Fibroblast of lung (primary cell): Measurements from ENCODE around the gene TFAP2D. TPM values are rescaled to one million over a fixed set of nuclear protein-coding genes. Genes with fewer than 3 reads are reported as not detected.

Experiments
- DNase-seq, 2 donors: peaks; one replicate each; pipeline versions ENCODE4 v3.0.0 to v3.0.0-alpha.2; 2010; ENCODE audit warnings: low read depth in 2 of 2
- H2AFZ ChIP-seq: 2 replicates; pipeline ENCODE4 v1.5.1; 2012; ENCODE audit warnings: low read length, control low read depth, inconsistent platforms
- H3K27ac ChIP-seq: 2 replicates; pipeline ENCODE4 v1.5.1; 2011; ENCODE audit warnings: low read length, control low read depth; ENCODE audit not compliant: insufficient read depth
- H3K27me3 ChIP-seq: 2 replicates; pipeline ENCODE4 v1.5.1; 2011; ENCODE audit warnings: mild to moderate bottlenecking, low read length; ENCODE audit not compliant: control insufficient read depth, insufficient read depth
- H3K36me3 ChIP-seq: 2 replicates; pipeline ENCODE4 v1.5.1; 2011; ENCODE audit warnings: low read length; ENCODE audit not compliant: control insufficient read depth, insufficient read depth
- H3K4me1 ChIP-seq: 2 replicates; pipeline ENCODE4 v1.5.1; 2011; ENCODE audit warnings: low read length; ENCODE audit not compliant: control insufficient read depth, insufficient read depth; ENCODE audit errors: extremely low read depth
- H3K4me2 ChIP-seq: 2 replicates; pipeline ENCODE4 v1.5.1; 2011; ENCODE audit warnings: low read length, control low read depth; ENCODE audit not compliant: insufficient read depth; ENCODE audit errors: extremely low read depth
- H3K4me3 ChIP-seq, 4 experiments: fragments of 200-600 bp in 1 of 4; sonication (generic) in 1 of 4; replicated peaks in 1 of 4; 2 replicates each; pipeline ENCODE4 v1.5.1; 2011 to 2016; ENCODE audit warnings: low read length in 4 of 4, low read depth in 3 of 4, mild to moderate bottlenecking in 3 of 4, control low read depth in 2 of 4, inconsistent platforms in 1 of 4, mixed read lengths in 1 of 4; ENCODE audit not compliant: insufficient read depth in 1 of 4; ENCODE audit errors: control extremely low read depth in 1 of 4
- H3K79me2 ChIP-seq: 2 replicates; pipeline ENCODE4 v1.5.1; 2012; ENCODE audit warnings: mild to moderate bottlenecking, low read length, inconsistent platforms; ENCODE audit not compliant: control insufficient read depth, insufficient read depth
- H3K9ac ChIP-seq: 2 replicates; pipeline ENCODE4 v1.5.1; 2011; ENCODE audit warnings: mild to moderate bottlenecking, low read length, control low read depth; ENCODE audit not compliant: insufficient read depth
- H3K9me3 ChIP-seq: 2 replicates; pipeline ENCODE4 v1.5.1; 2012; ENCODE audit warnings: low read depth, low read length; ENCODE audit not compliant: control insufficient read depth, insufficient read depth
- H4K20me1 ChIP-seq: 2 replicates; pipeline ENCODE4 v1.5.1; 2011; ENCODE audit warnings: low read length; ENCODE audit not compliant: control insufficient read depth, insufficient read depth; ENCODE audit errors: extremely low read depth
- EZH2 ChIP-seq: IDR thresholded peaks from 2 replicates; pipeline ENCODE4 v1.5.1; 2012; ENCODE audit warnings: low read length, control low read depth, mild to moderate bottlenecking; ENCODE audit errors: missing control alignments
- polyA plus RNA-seq, 2 donors: library from polyadenylated mRNA; depleted of rRNA in 1 of 2; stranded (reverse) in 1 of 2; unstranded in 1 of 2; fragments of >200 nt; gene quantifications; 2 replicates each; pipeline ENCODE4 v1.2.1, GENCODE V29; 2011 to 2012; ENCODE audit warnings: missing spikeins in 1 of 2
- total RNA-seq: library from RNA; depleted of rRNA; stranded (reverse); fragments of >200 nt; gene quantifications from 2 replicates; pipeline ENCODE4 v1.2.1, GENCODE V29; 2014
- TF ChIP-seq, protein P1 (sequence below), 2 donors: IDR thresholded peaks in 1 of 2; conservative IDR thresholded peaks in 1 of 2; 1 replicate in 1 of 2; 2 replicates in 1 of 2; pipeline ENCODE4 v1.5.1; 2011 to 2012; ENCODE audit warnings: low read length in 2 of 2, control low read depth in 1 of 2, inconsistent platforms in 1 of 2, low read depth in 1 of 2, mild to moderate bottlenecking in 1 of 2

Gene TFAP2D
- total and polyA plus RNA-seq, 2 donors (not counting 1 experiment from before 2014, with no cell fraction given), result not detected

DNA sequence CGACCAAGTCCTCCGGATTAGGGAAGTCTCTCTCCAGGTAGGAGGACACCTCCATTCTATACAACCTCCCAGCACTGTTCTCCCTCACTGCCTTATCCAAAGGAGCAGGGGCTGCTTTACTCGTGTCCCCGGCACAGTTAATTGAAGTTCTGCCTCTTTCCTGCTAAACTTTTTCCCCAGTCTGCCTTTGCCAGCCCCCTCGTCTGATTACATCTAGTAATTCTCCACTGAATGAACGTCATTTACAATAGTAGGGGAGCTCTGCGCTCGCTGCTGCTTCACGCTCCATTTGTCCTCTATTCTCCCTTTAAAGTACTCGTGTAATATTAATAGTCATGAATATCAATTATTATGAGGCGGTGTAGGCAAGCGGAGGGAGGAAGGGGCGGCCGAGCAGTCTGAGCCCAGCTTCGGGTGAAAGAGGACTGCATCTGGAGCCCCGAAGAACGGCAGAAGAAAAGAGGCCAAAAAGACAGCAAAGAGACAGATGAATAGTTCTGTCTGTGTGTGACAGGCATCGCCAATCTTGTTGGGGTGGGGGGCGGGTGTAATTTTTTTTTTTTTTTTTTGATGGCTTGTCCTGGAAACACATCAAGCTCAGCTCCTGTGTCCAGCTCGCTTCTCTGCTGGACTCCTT lies 108.2 kb downstream of the TFAP2D start:
- Histone ChIP-seq H3K4me2 (no peak overlapping the region), H3K27ac (no peak overlapping the region)

DNA sequence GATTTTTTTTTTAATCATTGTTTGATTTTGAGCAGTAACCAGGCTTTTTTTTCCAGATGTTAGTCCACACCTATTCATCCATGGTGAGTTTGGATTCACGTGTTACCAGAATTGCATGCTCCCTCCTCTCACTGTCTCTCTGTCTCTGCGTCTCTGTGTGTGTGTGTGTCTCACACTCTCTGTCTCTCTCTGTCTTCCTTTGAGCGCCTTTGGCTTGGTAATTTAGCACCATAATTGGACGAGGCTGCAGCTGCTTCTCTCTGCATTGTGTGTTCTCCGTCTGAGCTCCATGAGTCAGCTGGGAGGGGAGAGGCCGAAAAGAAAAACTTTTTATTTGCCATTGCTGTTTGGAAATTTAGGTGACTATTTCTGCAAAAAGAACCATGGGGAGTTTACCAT lies 108.8 kb downstream of the TFAP2D start:
- no peak overlapping the region for H3K27ac ChIP-seq
- no peak overlapping the region for H2AFZ ChIP-seq
- no peak overlapping the region for H3K9ac ChIP-seq
- no peak overlapping the region for H3K4me3 ChIP-seq
- no peak for TF ChIP-seq EZH2
- TF ChIP-seq, protein P1, sequence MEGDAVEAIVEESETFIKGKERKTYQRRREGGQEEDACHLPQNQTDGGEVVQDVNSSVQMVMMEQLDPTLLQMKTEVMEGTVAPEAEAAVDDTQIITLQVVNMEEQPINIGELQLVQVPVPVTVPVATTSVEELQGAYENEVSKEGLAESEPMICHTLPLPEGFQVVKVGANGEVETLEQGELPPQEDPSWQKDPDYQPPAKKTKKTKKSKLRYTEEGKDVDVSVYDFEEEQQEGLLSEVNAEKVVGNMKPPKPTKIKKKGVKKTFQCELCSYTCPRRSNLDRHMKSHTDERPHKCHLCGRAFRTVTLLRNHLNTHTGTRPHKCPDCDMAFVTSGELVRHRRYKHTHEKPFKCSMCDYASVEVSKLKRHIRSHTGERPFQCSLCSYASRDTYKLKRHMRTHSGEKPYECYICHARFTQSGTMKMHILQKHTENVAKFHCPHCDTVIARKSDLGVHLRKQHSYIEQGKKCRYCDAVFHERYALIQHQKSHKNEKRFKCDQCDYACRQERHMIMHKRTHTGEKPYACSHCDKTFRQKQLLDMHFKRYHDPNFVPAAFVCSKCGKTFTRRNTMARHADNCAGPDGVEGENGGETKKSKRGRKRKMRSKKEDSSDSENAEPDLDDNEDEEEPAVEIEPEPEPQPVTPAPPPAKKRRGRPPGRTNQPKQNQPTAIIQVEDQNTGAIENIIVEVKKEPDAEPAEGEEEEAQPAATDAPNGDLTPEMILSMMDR (conservative IDR thresholded peaks at IDR 0.05 in 1 of 2, IDR thresholded peaks at IDR 0.05 in 1 of 2; ENCODE audit: low read depth in 1 of 2, low read length in 2 of 2), result no peak
- H3K36me3 ChIP-seq, result no peaks in the 10 kb centered on the region
- H3K79me2 ChIP-seq, result no peaks in the 10 kb centered on the region
- no peaks in the 10 kb centered on the region for H3K9me3 ChIP-seq
- no peaks in the 10 kb centered on the region for H4K20me1 ChIP-seq
- H3K4me2 ChIP-seq, result no peak overlapping the region
- H3K4me1 ChIP-seq, result no peaks in the 10 kb centered on the region
- H3K27me3 ChIP-seq, result peaks cover 35% of the 10 kb centered on the region
- no peak for DNase-seq

More for the DNA sequence above, 108.2 kb downstream of the TFAP2D start:
- Histone ChIP-seq H3K9ac (no peak overlapping the region), H3K9me3 (no peaks in the 10 kb centered on the region), H2AFZ (no peak overlapping the region), H3K79me2 (no peaks in the 10 kb centered on the region), H3K36me3 (no peaks in the 10 kb centered on the region), H3K4me3 (no peak overlapping the region), H3K27me3 (peaks cover 35% of the 10 kb centered on the region), H4K20me1 (no peaks in the 10 kb centered on the region), H3K4me1 (no peaks in the 10 kb centered on the region)
- TF ChIP-seq, protein P1 (conservative IDR thresholded peaks at IDR 0.05 in 1 of 2, IDR thresholded peaks at IDR 0.05 in 1 of 2; ENCODE audit: low read depth in 1 of 2, low read length in 2 of 2), result no peak
- no peak for TF ChIP-seq EZH2
- DNase-seq, result no peak

Other genes with a start within 250 kb of the TFAP2D start
- gene TFAP2B, start 105.3 kb downstream of the TFAP2D start, total RNA-seq, result not detected in 2 replicates
- gene TFAP2B, start 105.3 kb downstream of the TFAP2D start, polyA plus RNA-seq, result not detected in 2 replicates